Suppressor macrophage treated with lipopolysaccharide for 4 hours (primary cell): ENCODE data around the gene CDC42.

Experiments used
- DNase-seq: peaks from one replicate; pipeline ENCODE4 v3.0.0-alpha.2; 2020

The CDC42 gene

DNA sequence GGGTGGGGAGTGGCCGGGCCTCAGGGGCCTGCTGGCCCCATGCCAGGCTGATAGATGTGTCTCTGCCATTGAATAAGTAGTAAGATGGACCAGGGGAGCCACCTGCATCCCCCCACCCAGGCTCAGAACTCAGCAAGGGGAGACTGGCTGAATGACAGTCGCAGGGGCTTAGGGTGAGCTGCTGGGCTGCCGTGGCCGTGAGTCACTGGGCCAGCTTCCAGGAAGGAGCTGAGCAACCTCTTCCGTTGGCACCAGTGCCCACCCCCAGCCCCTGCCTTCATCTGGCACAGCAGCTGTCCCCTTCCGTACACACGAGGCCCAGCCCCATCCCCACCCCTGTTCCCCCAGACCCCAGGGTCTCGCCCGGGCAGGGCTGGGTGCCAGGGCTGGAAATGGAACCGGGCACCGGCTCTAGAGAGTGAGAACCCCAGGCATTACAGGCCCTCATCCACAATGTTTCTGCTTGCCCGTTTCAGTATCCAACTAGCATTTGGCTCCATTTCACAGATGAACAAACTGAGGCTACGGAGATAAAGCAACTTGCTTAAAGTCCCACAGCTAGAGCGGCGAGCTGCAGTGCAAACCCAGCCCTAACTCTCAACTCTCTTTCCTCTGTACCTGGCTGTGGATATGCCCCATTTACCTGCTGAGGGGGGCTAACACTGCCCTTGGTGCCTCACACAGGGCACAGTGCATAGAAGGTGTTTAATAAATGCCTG is 80.2 kb downstream of the CDC42 start:
- DNase-seq, result no peak

DNA sequence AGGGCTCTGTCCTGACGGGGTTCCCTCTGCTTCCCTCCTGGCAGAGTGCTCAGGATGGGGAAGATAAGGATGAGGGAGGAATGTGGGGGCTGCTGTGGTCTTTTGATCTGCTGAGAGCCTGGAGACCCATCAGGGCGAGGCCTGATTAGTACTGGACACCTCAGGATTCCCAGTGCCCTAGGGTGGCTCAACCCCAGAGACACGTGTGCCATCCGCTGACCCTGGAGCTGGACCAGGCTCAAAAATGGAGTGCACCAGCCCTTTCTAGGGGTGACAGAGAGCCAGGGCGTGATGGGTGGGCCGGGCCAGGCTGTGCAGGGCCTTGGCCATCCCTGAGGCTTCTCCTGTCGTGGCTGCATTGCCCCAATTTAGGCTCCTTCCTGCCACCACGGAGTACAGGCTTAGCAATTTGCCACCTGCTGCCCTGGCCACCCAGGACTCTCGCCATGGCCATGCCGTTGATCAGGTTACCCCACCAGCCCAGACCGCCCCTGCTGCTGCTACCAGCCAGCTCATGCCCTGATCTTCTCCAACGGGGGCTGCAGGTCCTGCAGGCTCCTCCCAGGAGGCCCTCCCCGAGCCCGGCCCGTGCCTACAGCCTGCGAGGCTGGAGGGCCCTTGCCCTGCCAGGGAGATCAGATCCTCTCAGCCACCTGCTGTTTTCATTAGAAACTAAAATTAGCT is 80.9 kb downstream of the CDC42 start:
- DNase-seq, result no peak

DNA sequence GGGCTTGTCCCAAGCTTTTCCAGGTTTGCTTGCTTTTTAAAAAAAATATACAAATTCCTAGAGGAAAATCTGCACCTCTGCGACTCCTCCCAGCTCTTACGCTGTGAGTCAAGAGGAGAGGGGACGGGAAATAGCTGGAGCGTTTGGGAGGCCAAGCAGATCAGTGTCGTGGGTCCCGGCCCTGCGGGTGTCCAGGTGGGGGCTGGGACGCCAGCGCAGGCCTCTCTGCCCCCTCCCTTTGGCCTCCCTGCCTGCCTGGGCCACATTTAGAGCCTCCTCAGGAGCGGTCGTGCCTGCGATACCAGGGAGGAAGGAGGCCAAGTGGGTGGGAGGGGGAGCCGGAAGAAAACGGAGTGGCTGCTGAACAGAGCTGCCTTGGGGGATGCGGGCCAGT is 81.4 kb downstream of the CDC42 start:
- no peak for DNase-seq

- no peak for DNase-seq
Measured at GRCh38 chr1:22137004-22137720, 84.7 kb downstream of the CDC42 start.

DNA sequence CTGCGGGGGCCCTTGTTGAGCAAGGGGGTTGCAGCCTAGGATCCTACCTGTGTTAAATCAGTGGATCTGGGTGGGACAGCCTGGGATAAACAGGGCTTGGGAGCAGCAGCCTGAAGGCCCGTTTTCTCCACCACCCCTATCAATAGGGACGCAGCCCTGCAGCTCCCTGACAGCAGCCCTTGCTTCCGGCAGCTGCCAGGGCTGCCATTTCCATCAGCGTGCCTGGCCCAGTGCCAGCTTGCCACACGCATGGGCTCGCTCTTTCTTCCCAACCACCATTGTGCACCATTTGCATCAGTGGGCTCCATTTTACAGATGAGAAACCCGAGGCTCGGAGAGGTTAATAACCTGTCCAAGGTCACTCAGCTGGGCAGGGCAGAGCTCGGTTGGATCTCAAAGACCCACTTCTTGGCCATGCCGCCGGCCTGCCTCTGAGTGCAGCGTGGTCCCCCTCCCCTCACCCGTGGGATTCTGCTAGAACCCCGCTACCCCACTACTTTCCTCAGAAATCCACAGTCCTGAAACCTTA is 86.6 kb downstream of the CDC42 start:
- no peak for DNase-seq

DNA sequence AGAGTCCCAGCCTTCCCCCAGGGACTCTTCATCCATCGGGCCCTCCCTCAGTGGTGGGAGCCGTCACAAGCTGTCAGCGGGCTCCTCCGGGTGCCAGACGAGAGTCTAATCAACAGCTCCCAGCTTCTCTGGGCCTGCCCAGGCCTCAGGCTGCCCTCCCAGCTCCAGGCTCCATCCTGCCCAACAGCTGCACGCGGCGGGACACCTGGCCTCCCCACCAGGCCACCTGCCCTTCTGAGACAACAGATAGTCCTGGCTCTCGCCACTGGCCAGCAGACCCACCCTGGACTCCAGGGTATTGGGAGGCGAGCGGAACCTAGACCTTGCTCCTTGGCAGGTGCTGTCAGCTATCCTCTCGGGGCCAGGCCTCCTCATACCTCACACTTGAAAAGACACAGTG is 87.3 kb downstream of the CDC42 start:
- DNase-seq, result no peak
